ENCODE measurements around the gene MDFIC2. TPM values are rescaled to one million over a fixed set of nuclear protein-coding genes. Genes with fewer than 3 reads are reported as not detected.
"Not testable (repeated sequence)": the region's sequence is repeated elsewhere in the genome, so short reads cannot be mapped to it uniquely, and the experiment has no call there.

MDFIC2 gene
- polyA plus RNA-seq, 2 of the 4 experiments (the other 2 are of a cell fraction): not detected

DNA sequence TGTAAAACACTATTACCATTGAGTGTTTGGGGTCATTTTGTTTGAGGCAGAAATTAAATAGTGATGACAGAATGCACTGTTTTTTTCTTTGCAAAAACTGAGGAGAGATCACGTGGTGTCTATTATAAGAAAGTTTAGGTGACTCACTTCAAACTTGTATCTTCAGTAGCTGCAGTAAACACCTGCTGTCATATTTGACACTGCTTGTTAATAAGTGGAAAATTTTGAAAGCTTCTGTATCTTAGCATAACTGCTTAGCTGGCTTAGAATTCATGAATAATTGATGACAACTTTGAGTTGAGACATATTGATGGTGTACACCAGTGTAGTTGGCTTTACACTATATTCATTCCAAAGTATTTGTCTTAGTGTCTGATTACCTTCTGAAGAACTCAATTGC, 29.7 kb upstream of the MDFIC2 start (continued):
- TF ChIP-seq MYC (IDR thresholded peaks at IDR 0.05; ENCODE audit: borderline replicate concordance, low read length) (no peak), MAFK (IDR thresholded peaks at IDR 0.05; ENCODE audit: partially characterized antibody) (no peak), RFX5 (IDR thresholded peaks at IDR 0.05) (no peak), SREBF2 (IDR thresholded peaks at IDR 0.05) (no peak)

DNA sequence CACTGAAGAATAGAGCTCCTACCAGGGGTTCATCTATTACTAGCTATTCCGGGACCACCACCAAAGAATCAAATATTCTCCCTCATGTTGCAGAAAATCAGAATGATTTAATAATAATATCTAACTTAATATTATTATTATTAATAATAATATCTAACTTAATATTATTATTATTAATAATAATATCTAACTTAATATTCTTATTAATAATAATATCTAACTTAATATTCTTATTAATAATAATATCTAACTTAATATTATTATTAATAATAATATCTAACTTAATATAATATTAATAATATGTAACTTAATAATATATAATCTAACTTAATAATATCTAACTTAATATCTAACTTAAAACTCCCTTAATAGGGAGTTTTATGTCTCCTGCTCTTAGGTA, 24.4 kb upstream of the MDFIC2 start:
- ATAC-seq; POLR2A ChIA-PET; H3K4me2 ChIP-seq; CTCF ChIA-PET; FAIRE-seq; H3K4me3 ChIP-seq; DNase-seq (ENCODE audit: low read depth in 1 of 2, low spot score in 1 of 2); H3K9me3 ChIP-seq; H3K4me1 ChIP-seq; H3K27ac ChIP-seq: not testable (repeated sequence)
- WGBS (ENCODE audit: missing lambda C conversion rate): 92% methylated on average over 1 of the region's 1 CpG

DNA sequence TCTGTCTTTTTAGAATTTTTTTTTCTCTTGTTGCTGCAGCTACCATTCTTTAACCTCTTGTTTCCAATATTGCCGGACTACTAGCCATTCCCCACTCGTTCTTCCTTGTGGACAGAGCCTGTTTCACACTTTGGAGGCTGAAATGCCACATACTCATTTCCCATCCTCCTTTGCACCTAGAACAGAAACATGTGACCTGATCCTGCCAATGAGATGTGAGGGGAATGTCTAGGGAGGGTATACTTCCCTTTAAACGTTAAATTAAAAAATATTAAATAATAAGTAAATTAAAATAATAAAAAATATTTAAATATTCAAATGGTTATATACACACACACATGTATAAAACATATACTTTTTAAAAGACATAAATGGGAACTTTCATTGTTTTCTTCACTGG, 20.6 kb upstream of the MDFIC2 start:
- no peak overlapping the region for H3K4me3 ChIP-seq
- TF ChIP-seq FOXS1 (CRISPR knock-in tag; IDR thresholded peaks at IDR 0.05): no peak
- no peak for TF ChIP-seq CHD2 (IDR thresholded peaks at IDR 0.05; ENCODE audit: low read length, partially characterized antibody)
- TF ChIP-seq GATA3 (IDR thresholded peaks at IDR 0.05; ENCODE audit: borderline replicate concordance): no peak
- TF ChIP-seq JUN (IDR thresholded peaks at IDR 0.05): no peak
- TF ChIP-seq, protein P1, sequence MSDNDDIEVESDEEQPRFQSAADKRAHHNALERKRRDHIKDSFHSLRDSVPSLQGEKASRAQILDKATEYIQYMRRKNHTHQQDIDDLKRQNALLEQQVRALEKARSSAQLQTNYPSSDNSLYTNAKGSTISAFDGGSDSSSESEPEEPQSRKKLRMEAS (IDR thresholded peaks at IDR 0.05): no peak
- TF ChIP-seq CEBPB (IDR thresholded peaks at IDR 0.05): no peak
- no peak for TF ChIP-seq CBX8 (IDR thresholded peaks at IDR 0.05)
- DNase-seq (ENCODE audit: low read depth in 1 of 2, low spot score in 1 of 2) (no peak), FAIRE-seq (no peak), ATAC-seq (no peak)
- H3K4me1 ChIP-seq: no peaks in the 10 kb centered on the region
- ChIA-PET POLR2A (no interaction called here), CTCF (interaction anchor here (0.9 kb wide), 1 partner anchor 26 kb away, joined by 3 read pairs; no protein-coding TSS in a partner anchor)
- 76% methylated on average over 3 of the region's 3 CpGs for WGBS (ENCODE audit: missing lambda C conversion rate)
- H3K9me3 ChIP-seq: no peaks in the 10 kb centered on the region
- no peak overlapping the region for H3K4me2 ChIP-seq
- no peak overlapping the region for H3K27ac ChIP-seq

DNA sequence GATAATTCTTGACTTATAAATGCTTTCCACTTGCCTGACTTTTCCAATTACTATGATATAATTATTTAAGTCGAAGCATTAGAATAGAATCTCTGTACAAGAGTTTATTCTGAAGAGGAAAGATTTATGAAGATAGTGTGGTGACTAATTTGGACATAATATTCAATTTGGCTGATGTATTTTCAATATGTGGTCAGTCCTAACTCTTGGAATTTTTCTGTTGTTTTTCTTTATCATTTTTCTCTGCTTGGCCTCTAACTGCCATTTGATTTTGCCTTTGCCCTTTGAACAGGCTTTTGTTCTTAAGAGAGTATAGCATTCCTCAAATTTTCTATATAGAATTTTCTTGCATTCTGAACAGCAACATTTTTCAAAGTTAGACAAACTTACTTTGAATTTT, 2.6 kb upstream of the MDFIC2 start:
- H3K4me3 ChIP-seq: no peak overlapping the region
- POLR2A ChIA-PET: no interaction called here
- FAIRE-seq (no peak), DNase-seq (ENCODE audit: low read depth in 1 of 2, low spot score in 1 of 2) (no peak), ATAC-seq (no peak)
- H3K27ac ChIP-seq: no peak overlapping the region
- CTCF ChIA-PET: no interaction called here
- no peaks in the 10 kb centered on the region for H3K4me1 ChIP-seq
- H3K9me3 ChIP-seq: no peaks in the 10 kb centered on the region
- TF ChIP-seq ESRRA (IDR thresholded peaks at IDR 0.05; ENCODE audit: borderline replicate concordance, low read length): no peak
- no peak for TF ChIP-seq HOXA7 (CRISPR knock-in tag; IDR thresholded peaks at IDR 0.05)
- TF ChIP-seq, protein P2, sequence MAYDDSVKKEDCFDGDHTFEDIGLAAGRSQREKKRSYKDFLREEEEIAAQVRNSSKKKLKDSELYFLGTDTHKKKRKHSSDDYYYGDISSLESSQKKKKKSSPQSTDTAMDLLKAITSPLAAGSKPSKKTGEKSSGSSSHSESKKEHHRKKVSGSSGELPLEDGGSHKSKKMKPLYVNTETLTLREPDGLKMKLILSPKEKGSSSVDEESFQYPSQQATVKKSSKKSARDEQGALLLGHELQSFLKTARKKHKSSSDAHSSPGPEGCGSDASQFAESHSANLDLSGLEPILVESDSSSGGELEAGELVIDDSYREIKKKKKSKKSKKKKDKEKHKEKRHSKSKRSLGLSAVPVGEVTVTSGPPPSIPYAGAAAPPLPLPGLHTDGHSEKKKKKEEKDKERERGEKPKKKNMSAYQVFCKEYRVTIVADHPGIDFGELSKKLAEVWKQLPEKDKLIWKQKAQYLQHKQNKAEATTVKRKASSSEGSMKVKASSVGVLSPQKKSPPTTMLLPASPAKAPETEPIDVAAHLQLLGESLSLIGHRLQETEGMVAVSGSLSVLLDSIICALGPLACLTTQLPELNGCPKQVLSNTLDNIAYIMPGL (CRISPR knock-in tag; IDR thresholded peaks at IDR 0.05; ENCODE audit: borderline replicate concordance): no peak
- TF ChIP-seq RNF2 (IDR thresholded peaks at IDR 0.05; ENCODE audit: borderline replicate concordance, low read depth): no peak
- TF ChIP-seq RFX5 (IDR thresholded peaks at IDR 0.05): no peak
- no peak for TF ChIP-seq NR3C1 (IDR thresholded peaks at IDR 0.05)
- TF ChIP-seq BHLHE40 (IDR thresholded peaks at IDR 0.05; ENCODE audit: low read depth, low read length): no peak
- TF ChIP-seq ZC3H11A (IDR thresholded peaks at IDR 0.05): no peak
- TF ChIP-seq POLR2A (IDR thresholded peaks at IDR 0.05; ENCODE audit: low read length): no peak
- no peak for TF ChIP-seq HEYL (CRISPR knock-in tag; IDR thresholded peaks at IDR 0.05)
- 54% methylated on average over 1 of the region's 1 CpG for WGBS (ENCODE audit: missing lambda C conversion rate)
- H3K4me2 ChIP-seq: no peak overlapping the region

DNA sequence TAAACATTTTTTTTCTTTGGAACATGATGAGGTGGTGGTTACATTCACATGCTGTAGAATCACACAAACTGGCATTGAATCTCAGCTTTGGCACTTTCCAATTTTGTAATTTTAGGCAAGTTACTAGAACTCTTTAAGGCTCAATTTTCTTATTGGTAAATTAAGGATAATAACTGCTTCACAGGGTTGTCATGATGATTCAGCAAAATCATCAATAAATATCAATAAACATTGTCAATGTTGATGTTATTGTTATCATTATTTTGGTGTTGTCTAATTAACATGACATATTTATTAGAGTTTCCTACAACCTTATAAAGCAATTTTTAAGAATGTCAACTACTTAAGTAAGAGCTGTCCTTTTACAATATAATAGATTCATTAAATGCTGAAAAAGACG, 1.6 kb downstream of the MDFIC2 start:
- Histone ChIP-seq H3K9me3 (no peaks in the 10 kb centered on the region), H3K4me1 (no peaks in the 10 kb centered on the region), H3K4me2 (no peak overlapping the region), H3K4me3 (no peak overlapping the region), H3K27ac (no peak overlapping the region)
- ATAC-seq (no peak), DNase-seq (ENCODE audit: low read depth in 1 of 2, low spot score in 1 of 2) (no peak), FAIRE-seq (no peak)
- 93% methylated on average over 1 of the region's 1 CpG for WGBS (ENCODE audit: missing lambda C conversion rate)
- CTCF ChIA-PET: no interaction called here
- TF ChIP-seq MAFK (IDR thresholded peaks at IDR 0.05; ENCODE audit: partially characterized antibody) (peak; percentile 92), CHD2 (IDR thresholded peaks at IDR 0.05; ENCODE audit: low read length, partially characterized antibody) (no peak), NFE2L2 (conservative IDR thresholded peaks at IDR 0.05; ENCODE audit: low read length) (peak; percentile 57; the same call in 1 of the 2 replicates)
- POLR2A ChIA-PET: no interaction called here
